HepG2 (cell line): ENCODE measurements around the gene PIK3R5. TPM values are rescaled to one million over a fixed set of nuclear protein-coding genes. Genes with fewer than 3 reads are reported as not detected.

Source experiments
- ATAC-seq: fragments of 200-7000 bp; cut with Tn5 transposase; 3 replicates; pipeline ENCODE4 v1.9.1; 2020; ENCODE audit warnings: mild to moderate bottlenecking, moderate library complexity
- BruUV-seq: library from RNA; stranded (reverse); fragments of 400-500 nt; replicated peaks from 2 replicates; lab custom pipeline; 2021; lab: Mats Ljungman, UMichigan
- CTCF ChIA-PET: fragments of 300-600 bp; formaldehyde crosslinking; extraction: SDS; loops from one replicate; lab custom pipeline; 2021; ENCODE audit warnings: low total read pairs, inconsistent platforms, low intra/inter-chr PET ratio; lab: Yijun Ruan, JAX
- POLR2A ChIA-PET: fragments of 350-600 bp; sonication (Branson Sonifier 250); formaldehyde crosslinking; loops from one replicate; lab custom pipeline; 2020; ENCODE audit warnings: antibody characterized with exemption, inconsistent platforms; lab: Yijun Ruan, JAX
- DNase-seq: peaks from one replicate; pipeline ENCODE4 v3.0.0-alpha.2; 2015; ENCODE audit warnings: low spot score
- FAIRE-seq: peaks from 3 replicates; lab custom pipeline; 2011; peaks lifted over from hg19 to GRCh38; lab: Jason Lieb, UNC
- H2AFZ ChIP-seq: one replicate; pipeline ENCODE4 v1.6.1; 2011; ENCODE audit warnings: low read length, inconsistent platforms
- H3K27ac ChIP-seq: fragments of 300-600 bp; 3 replicates; pipeline ENCODE4 v1.8.0; 2011; ENCODE audit warnings: mixed run types, mild to moderate bottlenecking, mixed read lengths, low read length, inconsistent platforms; ENCODE audit not compliant: insufficient read depth; ENCODE audit errors: extremely low read length
- H3K27me3 ChIP-seq, 2 experiments: fragments of 200-600 bp in 1 of 2; 2 replicates in 1 of 2; 3 replicates in 1 of 2; pipeline versions ENCODE4 v1.6.0 to v1.8.0; 2011; ENCODE audit warnings: low read length in 2 of 2, mild to moderate bottlenecking in 2 of 2, moderate library complexity in 2 of 2, inconsistent platforms in 1 of 2; ENCODE audit not compliant: insufficient read depth in 2 of 2, control insufficient read depth in 1 of 2
- H3K36me3 ChIP-seq, 2 experiments: fragments of 200-600 bp in 1 of 2; replicated peaks in 1 of 2; 2 replicates in 1 of 2; 3 replicates in 1 of 2; pipeline versions ENCODE4 v1.5.1 to v1.8.0; 2011; ENCODE audit warnings: low read length in 2 of 2, inconsistent platforms in 1 of 2; ENCODE audit not compliant: insufficient read depth in 2 of 2, control insufficient read depth in 1 of 2
- H3K4me1 ChIP-seq: 2 replicates; pipeline ENCODE4 v1.5.1; 2012; ENCODE audit warnings: low read length, inconsistent platforms; ENCODE audit not compliant: insufficient read depth
- H3K4me2 ChIP-seq: 2 replicates; pipeline ENCODE4 v1.6.0; 2011; ENCODE audit warnings: low read depth, low read length, inconsistent platforms
- H3K4me3 ChIP-seq, 3 experiments: fragments of 200-600 bp in 1 of 3; sonication (generic), shearing (Covaris generic) in 1 of 3; replicated peaks in 1 of 3; 2 replicates each; pipeline ENCODE4 v1.5.1; 2011 to 2016; ENCODE audit warnings: low read length in 3 of 3, inconsistent platforms in 2 of 3, low read depth in 2 of 3, mild to moderate bottlenecking in 2 of 3, control low read depth in 1 of 3, mixed read lengths in 1 of 3; ENCODE audit not compliant: insufficient read depth in 1 of 3
- H3K79me2 ChIP-seq: one replicate; pipeline ENCODE4 v1.6.1; 2011; ENCODE audit warnings: low read length, inconsistent platforms; ENCODE audit not compliant: insufficient read depth
- H3K9ac ChIP-seq: 2 replicates; pipeline ENCODE4 v1.6.0; 2011; ENCODE audit warnings: mild to moderate bottlenecking, low read depth, low read length, inconsistent platforms; ENCODE audit not compliant: insufficient read depth
- H3K9me3 ChIP-seq: 2 replicates; pipeline ENCODE4 v1.5.1; 2012; ENCODE audit warnings: mild to moderate bottlenecking, low read length
- H4K20me1 ChIP-seq: 2 replicates; pipeline ENCODE4 v1.6.0; 2011; ENCODE audit warnings: inconsistent platforms, mild to moderate bottlenecking, low read length, moderate library complexity; ENCODE audit not compliant: insufficient read depth
- BCL6 ChIP-seq: IDR thresholded peaks from 2 replicates; pipeline ENCODE4 v1.6.1; 2016; ENCODE audit warnings: missing genetic modification reagents, missing compliant biosample characterization
- CHD2 ChIP-seq: IDR thresholded peaks from 2 replicates; pipeline ENCODE4 v1.6.1; 2011; ENCODE audit warnings: low read depth, low read length, improper control_type of control experiment
- DZIP1 ChIP-seq: sonication (generic); formaldehyde crosslinking; IDR thresholded peaks from 2 replicates; pipeline ENCODE4 v1.5.0; 2020; ENCODE audit warnings: mild to moderate bottlenecking, missing genetic modification reagents
- GMEB2 ChIP-seq: IDR thresholded peaks from 2 replicates; pipeline ENCODE4 v1.6.1; 2016; ENCODE audit warnings: missing biosample characterization, missing genetic modification reagents, low read depth
- JUND ChIP-seq: sonication (generic); formaldehyde crosslinking; IDR thresholded peaks from 2 replicates; pipeline ENCODE4 v1.8.0; 2022; ENCODE audit warnings: mild to moderate bottlenecking, missing genetic modification reagents
- MATR3 ChIP-seq: sonication (generic); formaldehyde crosslinking; IDR thresholded peaks from 2 replicates; pipeline ENCODE4 v1.4.0; 2020; ENCODE audit warnings: missing genetic modification reagents
- PHF8 ChIP-seq: sonication (generic); formaldehyde crosslinking; IDR thresholded peaks from 2 replicates; pipeline ENCODE4 v1.5.0; 2020; ENCODE audit warnings: missing genetic modification reagents
- SNAI1 ChIP-seq: sonication (generic); formaldehyde crosslinking; IDR thresholded peaks from 2 replicates; pipeline ENCODE4 v1.5.0; 2020; ENCODE audit warnings: mild to moderate bottlenecking, missing genetic modification reagents, borderline replicate concordance
- ZNF318 ChIP-seq: sonication (generic); formaldehyde crosslinking; IDR thresholded peaks from 2 replicates; pipeline ENCODE4 v1.4.0; 2020; ENCODE audit warnings: mild to moderate bottlenecking, missing genetic modification reagents
- ZNF546 ChIP-seq: sonication (generic); formaldehyde crosslinking; conservative IDR thresholded peaks from 2 replicates; pipeline ENCODE4 v1.8.1; 2023; ENCODE audit warnings: mild to moderate bottlenecking, missing genetic modification reagents
- ZNF562 ChIP-seq: sonication (generic); formaldehyde crosslinking; IDR thresholded peaks from 2 replicates; pipeline ENCODE4 v1.8.0; 2022; ENCODE audit warnings: missing genetic modification reagents, borderline replicate concordance
- ZSCAN20 ChIP-seq: sonication (generic); formaldehyde crosslinking; IDR thresholded peaks from 2 replicates; pipeline ENCODE4 v1.4.0; 2020; ENCODE audit warnings: missing genetic modification reagents, mild to moderate bottlenecking, borderline replicate concordance
- WGBS: methylation state at CpG from one replicate; pipeline ENCODE4 v1.1.6; 2017; ENCODE audit warnings: low lambda C conversion rate; 5-methylcytosine and 5-hydroxymethylcytosine counted together
- in situ Hi-C: cut with HindIII; loops from 2 replicates; pipeline ENCODE4 v1.10.0; 2017; ENCODE audit warnings: low pct_unique_long_range_greater_than_20kb; ENCODE audit not compliant: extremely low pct_ligation_motif_present
- intact Hi-C: fragments of 100-400 bp; cut with micrococcal nuclease; formaldehyde crosslinking; loops from one replicate; pipeline ENCODE4 v1.10.0; 2022; ENCODE audit not compliant: unreplicated experiment
- polyA plus RNA-seq, 8 experiments: library from polyadenylated mRNA; depleted of rRNA in 3 of 8; stranded (reverse) in 7 of 8; unstranded in 1 of 8; fragments of >200 nt; fragmentation: Illumina TruSeq in 4 of 8; extraction: Trizol in 4 of 8; gene quantifications; 2 replicates each; pipeline versions ENCODE4 v1.2.1 to v1.2.3, GENCODE V29; 2011 to 2016; ENCODE audit warnings: low read depth in 4 of 8, missing spikeins in 1 of 8, mixed read lengths in 1 of 8; ENCODE audit not compliant: insufficient read depth in 1 of 8
- total RNA-seq, 5 experiments: library from RNA; depleted of rRNA; stranded (reverse); fragments of >200 nt; fragmentation: Illumina TruSeq; extraction: Trizol; gene quantifications; 2 replicates each; pipeline ENCODE4 v1.2.3, GENCODE V29; 2016; ENCODE audit warnings: low read depth in 1 of 5

Gene PIK3R5
- total and polyA plus RNA-seq, 2 of the 13 experiments (the other 11 are each of a cell fraction or from before 2014, with no cell fraction given) = not detected

DNA sequence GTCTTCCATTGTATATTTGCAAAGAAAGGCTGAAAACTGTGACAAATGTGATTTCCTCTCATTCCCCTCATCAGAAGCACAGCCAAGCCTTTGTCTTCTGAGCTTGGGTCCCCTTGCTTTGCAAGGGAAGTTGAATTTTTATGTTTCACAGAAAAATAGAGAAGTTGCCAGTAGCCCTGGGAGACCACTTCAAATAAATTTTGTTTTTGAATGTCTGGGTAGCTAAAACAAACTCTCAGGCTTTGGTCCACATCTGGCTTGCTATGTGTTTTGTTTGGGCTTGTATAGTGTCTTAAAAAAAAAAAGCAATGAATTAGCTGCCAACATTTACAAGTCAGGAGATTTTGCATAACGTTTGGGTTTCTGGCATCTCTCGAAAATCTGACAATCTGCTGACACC, 122.2 kb downstream of the PIK3R5 start:
- Histone ChIP-seq H3K27me3 (peaks cover 0 to 11% of the 10 kb centered on the region in 2 experiments; a peak in 3 of 5 replicates), H3K9ac (no peak overlapping the region), H3K4me1 (no peaks in the 10 kb centered on the region), H3K4me3 (no peak overlapping the region), H3K27ac (no peak overlapping the region), H3K9me3 (no peaks in the 10 kb centered on the region), H4K20me1 (no peaks in the 10 kb centered on the region), H3K36me3 (no peaks in the 10 kb centered on the region), H2AFZ (no peak overlapping the region), H3K4me2 (no peak overlapping the region), H3K79me2 (no peaks in the 10 kb centered on the region)
- ATAC-seq = no peak
- intact Hi-C loops = no loop called here
- DNase-seq = no peak
- in situ Hi-C loops = no loop called here
- ChIA-PET CTCF (no interaction called here), POLR2A (no interaction called here)
- no peak for FAIRE-seq
- WGBS = 0% methylated on average over 2 of the region's 2 CpGs
- no TSS peak for BruUV-seq
- TF ChIP-seq ZNF562 (no peak), ZSCAN20 (no peak), ZNF546 (CRISPR knock-in tag) (no peak), BCL6 (CRISPR knock-in tag) (no peak), ZNF318 (CRISPR knock-in tag) (no peak), CHD2 (no peak), JUND (CRISPR knock-in tag) (no peak), PHF8 (CRISPR knock-in tag) (no peak), GMEB2 (CRISPR knock-in tag) (no peak), SNAI1 (CRISPR knock-in tag) (no peak), MATR3 (CRISPR knock-in tag) (no peak), DZIP1 (CRISPR knock-in tag) (no peak)
